Mesenchymal stem cell (in vitro differentiated cells and primary cell): ENCODE results near the gene STK32B.

Experiments
- DNase-seq: peaks from one replicate; pipeline ENCODE4 v3.0.0-alpha.2; 2013
- H2AFZ ChIP-seq: one replicate; pipeline ENCODE4 v1.6.1; 2013; ENCODE audit warnings: low read depth, mild to moderate bottlenecking, control low read depth, inconsistent platforms, low read length, moderate library complexity
- H2AK5ac ChIP-seq: 2 replicates; pipeline ENCODE4 v1.6.1; 2013; ENCODE audit warnings: low read length, moderate library complexity, mild to moderate bottlenecking, inconsistent platforms; ENCODE audit not compliant: severe bottlenecking
- H2BK120ac ChIP-seq: one replicate; pipeline ENCODE4 v1.6.1; 2013; ENCODE audit warnings: low read depth, mild to moderate bottlenecking, inconsistent platforms, low read length, moderate library complexity
- H2BK12ac ChIP-seq, 2 experiments: one replicate each; pipeline ENCODE4 v1.6.1; 2013; ENCODE audit warnings: inconsistent platforms in 2 of 2, low read length in 2 of 2, mild to moderate bottlenecking in 2 of 2, moderate library complexity in 2 of 2, control low read depth in 1 of 2
- H2BK15ac ChIP-seq: one replicate; pipeline ENCODE4 v1.6.1; 2013; ENCODE audit warnings: mild to moderate bottlenecking, low read depth, inconsistent platforms; ENCODE audit not compliant: poor library complexity, severe bottlenecking
- H2BK5ac ChIP-seq: 2 replicates; pipeline ENCODE4 v1.6.1; 2013; ENCODE audit warnings: low read depth, mild to moderate bottlenecking, low read length, control low read depth, inconsistent platforms; ENCODE audit not compliant: poor library complexity, severe bottlenecking
- H3K14ac ChIP-seq, 2 experiments: one replicate each; pipeline ENCODE4 v1.6.1; 2013; ENCODE audit warnings: inconsistent platforms in 2 of 2, low read length in 2 of 2, control low read depth in 1 of 2, mild to moderate bottlenecking in 1 of 2, moderate library complexity in 1 of 2
- H3K18ac ChIP-seq, 2 experiments: one replicate each; pipeline ENCODE4 v1.6.1; 2013; ENCODE audit warnings: inconsistent platforms in 2 of 2, low read length in 2 of 2, control low read depth in 1 of 2, low read depth in 1 of 2, mild to moderate bottlenecking in 1 of 2
- H3K23ac ChIP-seq, 2 experiments: one replicate each; pipeline ENCODE4 v1.6.1; 2013; ENCODE audit warnings: inconsistent platforms in 2 of 2, low read length in 2 of 2, mild to moderate bottlenecking in 2 of 2, moderate library complexity in 2 of 2, control low read depth in 1 of 2
- H3K27ac ChIP-seq: 2 replicates; pipeline ENCODE4 v1.5.1; 2013; ENCODE audit warnings: mild to moderate bottlenecking, moderate library complexity, low read length, control low read depth, inconsistent platforms; ENCODE audit not compliant: poor library complexity, severe bottlenecking
- H3K27me3 ChIP-seq, 2 experiments: 2 replicates each; pipeline versions ENCODE4 v1.6.1 to v1.7.0; 2013; ENCODE audit warnings: low read length in 2 of 2, mild to moderate bottlenecking in 2 of 2, moderate library complexity in 2 of 2, control low read depth in 1 of 2, inconsistent platforms in 1 of 2; ENCODE audit not compliant: control insufficient read depth in 1 of 2, insufficient read depth in 1 of 2
- H3K36me3 ChIP-seq, 2 experiments: 2 replicates each; pipeline versions ENCODE4 v1.6.1 to v1.7.0; 2013; ENCODE audit warnings: low read length in 2 of 2, control low read depth in 1 of 2, inconsistent platforms in 1 of 2, low read depth in 1 of 2, mild to moderate bottlenecking in 1 of 2; ENCODE audit not compliant: insufficient read depth in 2 of 2, control insufficient read depth in 1 of 2
- H3K4ac ChIP-seq, 2 experiments: one replicate each; pipeline ENCODE4 v1.6.1; 2013; ENCODE audit warnings: inconsistent platforms in 2 of 2, low read length in 2 of 2, mild to moderate bottlenecking in 2 of 2, moderate library complexity in 2 of 2, control low read depth in 1 of 2, low read depth in 1 of 2
- H3K4me1 ChIP-seq: 2 replicates; pipeline ENCODE4 v1.6.1; 2013; ENCODE audit warnings: low read depth, low read length, control low read depth; ENCODE audit not compliant: control insufficient read depth, insufficient read depth
- H3K4me2 ChIP-seq: 2 replicates; pipeline ENCODE4 v1.6.1; 2013; ENCODE audit warnings: low read length, mild to moderate bottlenecking, inconsistent platforms; ENCODE audit not compliant: poor library complexity, severe bottlenecking
- H3K4me3 ChIP-seq, 2 experiments: 2 replicates each; pipeline versions ENCODE4 v1.5.1 to v1.7.0; 2013; ENCODE audit warnings: low read length in 2 of 2, mild to moderate bottlenecking in 2 of 2, control low read depth in 1 of 2, low read depth in 1 of 2; ENCODE audit not compliant: insufficient read depth in 1 of 2
- H3K79me1 ChIP-seq: replicated peaks from 2 replicates; pipeline ENCODE4 v1.6.1; 2013; ENCODE audit warnings: mild to moderate bottlenecking, control low read depth, low read length, inconsistent platforms; ENCODE audit not compliant: poor library complexity, severe bottlenecking
- H3K9ac ChIP-seq: 2 replicates; pipeline ENCODE4 v1.7.0; 2013; ENCODE audit warnings: mild to moderate bottlenecking, low read length, moderate library complexity
- H3K9me3 ChIP-seq: 2 replicates; pipeline ENCODE4 v1.7.0; 2013; ENCODE audit warnings: mild to moderate bottlenecking, low read length; ENCODE audit not compliant: control insufficient read depth
- H4K8ac ChIP-seq: one replicate; pipeline ENCODE4 v1.6.1; 2013; ENCODE audit warnings: inconsistent platforms, mild to moderate bottlenecking, low read length, moderate library complexity
- H4K91ac ChIP-seq: one replicate; pipeline ENCODE4 v1.6.1; 2013; ENCODE audit warnings: mild to moderate bottlenecking, low read length, inconsistent platforms
- WGBS: methylation state at CpG from one replicate; pipeline ENCODE4 v1.1.7; 2013; ENCODE audit warnings: mixed read lengths; 5-methylcytosine and 5-hydroxymethylcytosine counted together

STK32B gene

DNA sequence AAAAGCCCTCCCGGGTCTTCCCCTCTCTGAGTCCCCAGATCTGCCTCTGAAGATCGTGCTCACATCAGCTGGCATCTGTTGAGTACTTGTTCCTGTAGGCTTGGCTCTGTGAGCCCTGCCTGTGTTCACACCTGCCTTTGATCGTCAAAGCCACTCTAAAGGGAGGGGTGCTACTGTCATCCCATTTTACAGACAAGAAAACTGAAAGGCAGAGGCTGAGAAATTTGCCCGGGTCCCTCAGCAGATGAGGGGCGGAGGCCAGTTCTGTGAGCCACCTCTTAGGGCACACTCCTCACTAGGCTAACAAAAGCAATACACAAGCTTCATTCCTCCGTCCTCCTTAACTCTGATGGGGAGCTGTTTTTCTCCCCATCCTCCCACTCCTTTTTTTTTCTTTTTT, 32.7 kb upstream of the STK32B start:
- Histone ChIP-seq H3K18ac (no peak overlapping the region), H3K14ac (no peak overlapping the region), H3K36me3 (no peaks in the 10 kb centered on the region), H4K91ac (no peak overlapping the region), H4K8ac (no peak overlapping the region), H2BK5ac (no peak overlapping the region), H3K27ac (no peak overlapping the region), H2BK15ac (no peak overlapping the region), H2AFZ (no peak overlapping the region), H2BK120ac (no peak overlapping the region), H3K4ac (no peak overlapping the region), H2BK12ac (peak overlapping the region in 1 of 2 experiments; percentile 6), H3K4me3 (peak overlapping the region in 1 of 2 experiments; percentile 39), H2AK5ac (peak overlapping the region; percentile 48), H3K4me1 (peaks cover 10% of the 10 kb centered on the region), H3K79me1 (peaks cover 8% of the 10 kb centered on the region), H3K4me2 (peak overlapping the region; percentile 62), H3K27me3 (peaks cover 0 to 36% of the 10 kb centered on the region in 2 experiments), H3K23ac (no peak overlapping the region), H3K9ac (peak overlapping the region; percentile 23), H3K9me3 (no peaks in the 10 kb centered on the region)
- DNase-seq, result no peak
- 60% methylated on average over 6 of the region's 6 CpGs for WGBS

GRCh38 chr4:5019274-5019673, 32.0 kb upstream of the STK32B start, which contains the start of gene CYTL1:
CYTL1 (minus strand) TSS chr4:5019458; CDS start chr4:5019445, 13 bp downstream.
- no peak within 1 kb of the TSS for H2BK5ac ChIP-seq
- peak within 1 kb of the TSS; percentile 13 for H2BK120ac ChIP-seq
- H3K79me1 ChIP-seq, result peaks cover 8% of the 10 kb centered on the region
- peak within 1 kb of the TSS; percentile 23 for H3K9ac ChIP-seq
- H3K36me3 ChIP-seq, result no peaks in the 10 kb centered on the region
- peaks cover 0 to 30% of the 10 kb centered on the region in 2 experiments for H3K27me3 ChIP-seq
- peak within 1 kb of the TSS in 1 of 2 experiments; percentile 1 for H3K4ac ChIP-seq
- H2AFZ ChIP-seq, result peak within 1 kb of the TSS; percentile 3
- no peak within 1 kb of the TSS for H3K27ac ChIP-seq
- H2BK12ac ChIP-seq, result peak within 1 kb of the TSS in 1 of 2 experiments; percentile 42
- DNase-seq, result no peak
- H3K4me1 ChIP-seq, result peaks cover 10% of the 10 kb centered on the region
- H3K9me3 ChIP-seq, result no peaks in the 10 kb centered on the region
- H3K4me2 ChIP-seq, result peak within 1 kb of the TSS; percentile 82
- WGBS, result 6% methylated on average over 28 of the region's 28 CpGs
- peak within 1 kb of the TSS in 1 of 2 experiments; percentile 51 for H3K14ac ChIP-seq
- H3K4me3 ChIP-seq, result peak within 1 kb of the TSS; percentile 52 to 64
- peak within 1 kb of the TSS; percentile 25 to 56 for H3K18ac ChIP-seq
- H4K8ac ChIP-seq, result peak within 1 kb of the TSS; percentile 79
- peak within 1 kb of the TSS; percentile 62 for H2BK15ac ChIP-seq
- peak within 1 kb of the TSS in 1 of 2 experiments; percentile 28 for H3K23ac ChIP-seq
- peak within 1 kb of the TSS; percentile 48 for H2AK5ac ChIP-seq
- peak within 1 kb of the TSS; percentile 81 for H4K91ac ChIP-seq

DNA sequence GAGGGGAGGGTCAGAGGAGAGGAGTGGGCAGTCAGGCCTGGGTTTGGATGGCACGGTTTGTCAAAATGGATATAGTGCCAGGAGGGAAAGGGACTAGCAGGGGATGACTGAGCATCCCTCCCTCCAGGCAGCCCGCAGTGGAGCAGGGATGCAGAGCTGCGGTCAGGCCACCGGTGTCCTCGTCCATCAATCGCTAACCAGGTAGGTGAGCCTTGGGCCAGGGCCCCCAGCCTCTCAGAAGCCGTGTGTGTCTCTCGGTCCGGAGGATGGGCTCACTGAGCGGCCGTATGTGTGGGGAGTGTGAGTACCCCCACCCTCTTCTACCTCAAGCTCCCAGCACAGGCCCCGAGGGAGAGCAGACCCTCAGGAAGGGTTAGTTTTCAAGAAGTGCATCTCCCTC, 31.5 kb upstream of the STK32B start:
- no peaks in the 10 kb centered on the region for H3K36me3 ChIP-seq
- WGBS, result 89% methylated on average over 12 of the region's 12 CpGs
- H3K9ac ChIP-seq, result no peak overlapping the region

DNA sequence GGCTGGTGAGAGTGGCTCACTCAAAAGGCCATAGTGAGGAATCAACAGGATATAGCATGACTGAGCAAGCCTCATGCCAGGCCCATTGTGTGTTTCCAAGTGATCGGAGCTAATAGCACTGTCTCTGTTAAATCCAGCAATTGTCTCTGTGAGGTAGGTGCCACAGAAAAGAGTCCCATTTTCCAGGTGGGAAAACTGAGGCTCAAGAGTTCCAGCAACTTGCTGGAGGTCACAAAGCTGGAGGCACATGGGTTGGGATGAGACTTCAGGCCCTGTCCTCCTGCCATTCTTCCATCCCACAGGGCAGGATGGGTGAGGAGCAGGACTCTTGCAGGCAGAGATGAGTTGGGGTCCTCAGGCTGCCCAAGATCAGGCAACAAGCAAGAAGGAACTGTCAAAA, 30.9 kb upstream of the STK32B start:
- H4K8ac ChIP-seq, result no peak overlapping the region
- peaks cover 10% of the 10 kb centered on the region for H3K4me1 ChIP-seq
- H3K36me3 ChIP-seq, result no peaks in the 10 kb centered on the region
- no peak overlapping the region for H3K27ac ChIP-seq
- no peaks in the 10 kb centered on the region for H3K9me3 ChIP-seq
- H3K4me2 ChIP-seq, result no peak overlapping the region
- no peak overlapping the region for H3K18ac ChIP-seq
- no peak overlapping the region for H3K14ac ChIP-seq
- no peak overlapping the region for H3K23ac ChIP-seq
- no peak for DNase-seq
- H2AFZ ChIP-seq, result no peak overlapping the region
- peaks cover 0 to 25% of the 10 kb centered on the region in 2 experiments for H3K27me3 ChIP-seq
- H2BK120ac ChIP-seq, result no peak overlapping the region
- H3K79me1 ChIP-seq, result peaks cover 8% of the 10 kb centered on the region
- H2AK5ac ChIP-seq, result no peak overlapping the region
- H4K91ac ChIP-seq, result no peak overlapping the region
- no peak overlapping the region for H2BK12ac ChIP-seq
- no peak overlapping the region for H2BK5ac ChIP-seq
- H3K4me3 ChIP-seq, result no peak overlapping the region
- no peak overlapping the region for H2BK15ac ChIP-seq
- no peak overlapping the region for H3K9ac ChIP-seq
- 100% methylated on average over 1 of the region's 1 CpG for WGBS
- H3K4ac ChIP-seq, result no peak overlapping the region

More for the DNA sequence above, 31.5 kb upstream of the STK32B start:
- peak overlapping the region; percentile 82 for H3K4me2 ChIP-seq
- DNase-seq, result no peak
- H2BK12ac ChIP-seq, result peak overlapping the region in 1 of 2 experiments; percentile 42
- H4K91ac ChIP-seq, result peak overlapping the region; percentile 81
- H3K79me1 ChIP-seq, result peaks cover 8% of the 10 kb centered on the region
- peaks cover 0 to 25% of the 10 kb centered on the region in 2 experiments for H3K27me3 ChIP-seq
- H2BK5ac ChIP-seq, result no peak overlapping the region
- no peak overlapping the region for H3K23ac ChIP-seq
- H2BK15ac ChIP-seq, result no peak overlapping the region
- H2AFZ ChIP-seq, result no peak overlapping the region
- no peak overlapping the region for H3K14ac ChIP-seq
- peaks cover 10% of the 10 kb centered on the region for H3K4me1 ChIP-seq
- no peak overlapping the region for H3K4ac ChIP-seq
- no peaks in the 10 kb centered on the region for H3K9me3 ChIP-seq
- no peak overlapping the region for H3K27ac ChIP-seq
- no peak overlapping the region for H3K18ac ChIP-seq
- peak overlapping the region; percentile 38 for H2AK5ac ChIP-seq
- H2BK120ac ChIP-seq, result no peak overlapping the region
- H3K4me3 ChIP-seq, result no peak overlapping the region
- peak overlapping the region; percentile 79 for H4K8ac ChIP-seq
